A549 treated with DMSO at 1 μM for 4 hours (cell line): ENCODE results near the gene CDK19. TPM values are rescaled to one million over a fixed set of nuclear protein-coding genes. Genes with fewer than 3 reads are reported as not detected.

Source experiments
- total RNA-seq: library from RNA; stranded (reverse); fragments of 200-300 nt; extraction: Qiagen RNA extraction; gene quantifications from 5 replicates; pipeline ENCODE4 v1.2.3, GENCODE V29; 2022; ENCODE audit warnings: low read depth

The CDK19 gene
- 3.5 to 6.9 TPM (median 5.2 TPM) in 5 replicates for total RNA-seq

GRCh38 chr6:110815411-110816409, at the start of gene CDK19:
TSS of gene CDK19 (minus strand) at chr6:110815469. CDS start at chr6:110815136, 333 bp downstream.

Other genes starting within 250 kb of the CDK19 start
- 130 to 162 TPM (median 146 TPM) in 5 replicates for gene AMD1, start 59.3 kb upstream of the CDK19 start, total RNA-seq
- gene GTF3C6, start 143.2 kb upstream of the CDK19 start, total RNA-seq: 79.7 to 88.8 TPM (median 83.8 TPM) in 5 replicates
- 26.4 to 33.7 TPM (median 30.8 TPM) in 5 replicates for gene RPF2, start 166.6 kb upstream of the CDK19 start, total RNA-seq